Osteoblast (primary cell): ENCODE data around the gene SLC25A21. TPM values are rescaled to one million over a fixed set of nuclear protein-coding genes. Genes with fewer than 3 reads are reported as not detected.

Source experiments
- DNase-seq: peaks from one replicate; pipeline ENCODE4 v3.0.0; 2011; ENCODE audit warnings: low spot score, mixed read lengths; ENCODE audit not compliant: insufficient read length; ENCODE audit errors: missing footprints
- H2AFZ ChIP-seq: 2 replicates; pipeline ENCODE4 v1.6.0; 2011; ENCODE audit warnings: mild to moderate bottlenecking, low read length
- H3K27ac ChIP-seq: 2 replicates; pipeline ENCODE4 v1.5.1; 2011; ENCODE audit warnings: mild to moderate bottlenecking, low read depth, low read length, moderate library complexity
- H3K27me3 ChIP-seq: 2 replicates; pipeline ENCODE4 v1.6.0; 2012; ENCODE audit warnings: mild to moderate bottlenecking, control low read depth, inconsistent platforms, low read length, moderate library complexity; ENCODE audit not compliant: insufficient read depth
- H3K36me3 ChIP-seq: 2 replicates; pipeline ENCODE4 v1.5.1; 2011; ENCODE audit warnings: mild to moderate bottlenecking, low read length, control low read depth, moderate library complexity; ENCODE audit not compliant: insufficient read depth
- H3K4me1 ChIP-seq: 2 replicates; pipeline ENCODE4 v1.5.1; 2011; ENCODE audit warnings: mild to moderate bottlenecking, low read length, control low read depth, moderate library complexity; ENCODE audit not compliant: insufficient read depth
- H3K4me2 ChIP-seq: 2 replicates; pipeline ENCODE4 v1.6.0; 2011; ENCODE audit warnings: mild to moderate bottlenecking, low read length; ENCODE audit not compliant: insufficient read depth
- H3K4me3 ChIP-seq: fragments of 200-600 bp; sonication (generic); 3 replicates; pipeline ENCODE4 v1.5.1; 2012; ENCODE audit warnings: mild to moderate bottlenecking, low read length, inconsistent platforms; ENCODE audit not compliant: insufficient read depth
- H3K79me2 ChIP-seq: 2 replicates; pipeline ENCODE4 v1.6.0; 2012; ENCODE audit warnings: mild to moderate bottlenecking, low read length, control low read depth, inconsistent platforms; ENCODE audit not compliant: insufficient read depth
- H3K9me3 ChIP-seq: 2 replicates; pipeline ENCODE4 v1.5.1; 2011; ENCODE audit warnings: low read depth, low read length, control low read depth
- H4K20me1 ChIP-seq: 2 replicates; pipeline ENCODE4 v1.6.0; 2012; ENCODE audit warnings: mild to moderate bottlenecking, low read length, control low read depth; ENCODE audit not compliant: insufficient read depth
- CTCF ChIP-seq: IDR thresholded peaks from 2 replicates; pipeline ENCODE4 v1.5.1; 2011; ENCODE audit warnings: mild to moderate bottlenecking, low read depth, low read length, moderate library complexity; ENCODE audit errors: extremely low read depth
- total RNA-seq: library from RNA; depleted of rRNA; stranded (reverse); fragments of >200 nt; gene quantifications from 2 replicates; pipeline ENCODE4 v1.2.3, GENCODE V29; 2012

SLC25A21 gene
- total RNA-seq, 1 donor = 0.72 TPM

DNA sequence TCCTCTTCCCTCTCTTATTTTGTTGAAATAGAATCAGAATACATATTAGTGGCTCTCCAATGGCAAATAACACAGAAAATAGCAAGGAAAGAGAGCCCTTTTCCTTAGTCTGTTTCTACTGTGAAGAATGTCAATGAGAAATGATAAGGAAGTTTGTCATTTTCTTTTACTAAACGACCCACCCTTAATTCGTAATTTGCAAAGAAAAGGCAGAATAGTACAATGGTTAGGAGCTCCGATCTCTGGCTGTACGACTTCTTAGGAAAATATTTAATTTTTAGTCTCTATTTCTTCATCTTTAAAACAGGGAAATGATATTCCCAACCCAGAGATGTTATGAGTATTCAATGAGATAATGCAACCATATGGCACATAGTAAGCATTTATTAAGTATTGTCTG, 504.7 kb downstream of the SLC25A21 start:
- no peak for TF ChIP-seq CTCF
- H3K27me3 ChIP-seq = peaks cover 11% of the 10 kb centered on the region

GRCh38 chr14:36666416-36667206, 505.8 kb downstream of the SLC25A21 start:
- Histone ChIP-seq H3K4me2 (no peak overlapping the region), H2AFZ (no peak overlapping the region), H3K79me2 (no peaks in the 10 kb centered on the region), H3K9me3 (no peaks in the 10 kb centered on the region), H4K20me1 (no peaks in the 10 kb centered on the region), H3K27ac (no peak overlapping the region), H3K27me3 (peaks cover 19% of the 10 kb centered on the region), H3K4me3 (no peak overlapping the region), H3K36me3 (no peaks in the 10 kb centered on the region), H3K4me1 (peaks cover 12% of the 10 kb centered on the region)
- no peak for TF ChIP-seq CTCF
- no peak for DNase-seq

More for the DNA sequence above, 504.7 kb downstream of the SLC25A21 start:
- H4K20me1 ChIP-seq = no peaks in the 10 kb centered on the region
- H3K27ac ChIP-seq = no peak overlapping the region
- H3K36me3 ChIP-seq = no peaks in the 10 kb centered on the region
- no peak overlapping the region for H2AFZ ChIP-seq
- no peaks in the 10 kb centered on the region for H3K9me3 ChIP-seq
- H3K4me1 ChIP-seq = peaks cover 6% of the 10 kb centered on the region
- no peak overlapping the region for H3K4me2 ChIP-seq
- no peak overlapping the region for H3K4me3 ChIP-seq
- DNase-seq = no peak
- H3K79me2 ChIP-seq = no peaks in the 10 kb centered on the region

DNA sequence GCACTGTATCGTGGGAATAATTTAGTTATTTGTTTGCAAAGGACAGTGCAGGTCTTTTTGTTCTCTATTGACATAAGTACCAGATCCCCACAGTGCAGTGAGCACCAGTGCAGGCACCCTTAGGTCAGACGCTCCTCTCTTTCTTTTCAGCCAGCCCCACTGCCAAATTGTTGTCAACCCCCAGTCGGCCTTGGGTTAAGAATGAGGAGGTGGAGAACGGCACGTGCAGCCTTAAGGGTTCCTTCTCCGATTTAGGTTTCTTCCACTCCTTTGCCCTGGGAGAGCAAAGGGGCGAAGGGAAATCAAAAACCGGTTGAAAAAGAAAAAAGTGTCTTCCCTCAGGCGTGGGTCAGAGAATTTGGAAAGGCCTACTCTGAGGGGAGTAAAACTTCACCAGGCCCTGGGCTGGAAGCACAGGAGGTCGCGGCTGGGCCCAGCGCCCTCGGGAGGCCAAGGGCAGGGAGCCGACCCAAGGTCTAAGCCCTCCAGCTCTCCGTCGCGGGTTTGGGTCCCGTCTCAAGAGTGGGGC, 506.5 kb downstream of the SLC25A21 start:
- no peaks in the 10 kb centered on the region for H3K36me3 ChIP-seq
- no peak for TF ChIP-seq CTCF
- H2AFZ ChIP-seq = no peak overlapping the region
- H3K79me2 ChIP-seq = no peaks in the 10 kb centered on the region
- peaks cover 25% of the 10 kb centered on the region for H3K27me3 ChIP-seq
- H3K9me3 ChIP-seq = no peaks in the 10 kb centered on the region
- H3K27ac ChIP-seq = no peak overlapping the region
- no peak overlapping the region for H3K4me3 ChIP-seq
- DNase-seq = no peak
- no peaks in the 10 kb centered on the region for H4K20me1 ChIP-seq
- no peak overlapping the region for H3K4me2 ChIP-seq
- peaks cover 12% of the 10 kb centered on the region for H3K4me1 ChIP-seq
